ENCODE measurements around the gene PROM2. TPM values are rescaled to one million over a fixed set of nuclear protein-coding genes. Genes with fewer than 3 reads are reported as not detected.

The PROM2 gene
- total and polyA plus RNA-seq, 2 donors from 2014 or later = 55.6 to 65.6 TPM

DNA sequence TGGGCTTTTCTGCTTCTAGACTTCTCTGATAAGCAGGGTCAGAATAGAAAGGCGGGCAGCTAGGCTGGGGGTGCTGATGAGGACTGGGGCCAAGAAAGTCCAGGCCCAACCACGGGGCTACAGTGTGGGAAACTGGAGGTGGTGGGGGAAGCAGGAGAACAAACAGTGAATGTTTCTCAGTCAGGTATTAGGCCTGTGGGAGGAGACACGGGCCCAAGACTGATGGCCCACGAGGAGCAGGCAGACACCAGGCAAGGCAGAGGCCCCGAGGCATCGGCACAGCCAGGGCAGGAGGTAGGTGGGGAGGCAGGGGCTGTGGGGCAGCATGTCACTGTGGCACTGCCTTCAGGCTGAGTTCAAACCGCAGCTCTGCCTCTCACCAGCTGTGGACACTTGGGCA, 63.6 kb downstream of the PROM2 start:
- intact Hi-C loops (cut with DNase I) = no loop called here
- FAIRE-seq (no peak), DNase-seq (peak in 1 of 5 donors; percentile 35)
- no peaks in the 10 kb centered on the region for H3K27me3 ChIP-seq (ENCODE audit: control insufficient read depth, insufficient read depth, low read length)
- TF ChIP-seq, protein P1, sequence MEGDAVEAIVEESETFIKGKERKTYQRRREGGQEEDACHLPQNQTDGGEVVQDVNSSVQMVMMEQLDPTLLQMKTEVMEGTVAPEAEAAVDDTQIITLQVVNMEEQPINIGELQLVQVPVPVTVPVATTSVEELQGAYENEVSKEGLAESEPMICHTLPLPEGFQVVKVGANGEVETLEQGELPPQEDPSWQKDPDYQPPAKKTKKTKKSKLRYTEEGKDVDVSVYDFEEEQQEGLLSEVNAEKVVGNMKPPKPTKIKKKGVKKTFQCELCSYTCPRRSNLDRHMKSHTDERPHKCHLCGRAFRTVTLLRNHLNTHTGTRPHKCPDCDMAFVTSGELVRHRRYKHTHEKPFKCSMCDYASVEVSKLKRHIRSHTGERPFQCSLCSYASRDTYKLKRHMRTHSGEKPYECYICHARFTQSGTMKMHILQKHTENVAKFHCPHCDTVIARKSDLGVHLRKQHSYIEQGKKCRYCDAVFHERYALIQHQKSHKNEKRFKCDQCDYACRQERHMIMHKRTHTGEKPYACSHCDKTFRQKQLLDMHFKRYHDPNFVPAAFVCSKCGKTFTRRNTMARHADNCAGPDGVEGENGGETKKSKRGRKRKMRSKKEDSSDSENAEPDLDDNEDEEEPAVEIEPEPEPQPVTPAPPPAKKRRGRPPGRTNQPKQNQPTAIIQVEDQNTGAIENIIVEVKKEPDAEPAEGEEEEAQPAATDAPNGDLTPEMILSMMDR (IDR thresholded peaks at IDR 0.05; ENCODE audit: borderline replicate concordance, extremely low read depth, insufficient read depth) = no peak
- H3K27ac ChIP-seq (ENCODE audit: low read depth in 2 of 2, low read length in 2 of 2) = no peak overlapping the region
- H3K36me3 ChIP-seq (ENCODE audit: control insufficient read depth in 2 of 3, insufficient read depth in 3 of 3, low read length in 3 of 3) = no peaks in the 10 kb centered on the region
- peaks cover 0 to 9% (median 0%) of the 10 kb centered on the region in 3 donors for H3K4me1 ChIP-seq (ENCODE audit: control insufficient read depth in 2 of 3, insufficient read depth in 2 of 3, low read depth in 1 of 3, low read length in 3 of 3)
- H3K4me3 ChIP-seq (ENCODE audit: low read length in 3 of 3) = no peak overlapping the region
- no peaks in the 10 kb centered on the region for H3K9me3 ChIP-seq (ENCODE audit: control insufficient read depth in 2 of 3, insufficient read depth in 1 of 3, low read length in 3 of 3)
- H3K9ac ChIP-seq (ENCODE audit: low read length in 3 of 3) = no peak overlapping the region

Other genes with a start within 250 kb of the PROM2 start
- gene MAL, start 248.7 kb upstream of the PROM2 start, total RNA-seq = 477 TPM
- gene MAL, start 248.7 kb upstream of the PROM2 start, polyA plus RNA-seq (ENCODE audit: insufficient read depth, low read depth, low replicate concordance) = 1,006 TPM
- gene MRPS5, start 152.6 kb upstream of the PROM2 start, total RNA-seq = 53.1 TPM
- 118 TPM for gene MRPS5, start 152.6 kb upstream of the PROM2 start, polyA plus RNA-seq (ENCODE audit: insufficient read depth, low read depth, low replicate concordance)
- 21.8 TPM for gene ZNF514, start 114.6 kb upstream of the PROM2 start, total RNA-seq
- 11.1 TPM for gene ZNF514, start 114.6 kb upstream of the PROM2 start, polyA plus RNA-seq (ENCODE audit: insufficient read depth, low read depth, low replicate concordance)
- gene ZNF2, start 108.6 kb upstream of the PROM2 start, total RNA-seq = 5.2 TPM
- gene ZNF2, start 108.6 kb upstream of the PROM2 start, polyA plus RNA-seq (ENCODE audit: insufficient read depth, low read depth, low replicate concordance) = 2.5 TPM
- 6.2 TPM for gene ZNF892, start 66.9 kb upstream of the PROM2 start, total RNA-seq
- gene ZNF892, start 66.9 kb upstream of the PROM2 start, polyA plus RNA-seq (ENCODE audit: insufficient read depth, low read depth, low replicate concordance) = 0.34 TPM
- 27.6 TPM for gene KCNIP3, start 22.9 kb downstream of the PROM2 start, total RNA-seq
- gene KCNIP3, start 22.9 kb downstream of the PROM2 start, polyA plus RNA-seq (ENCODE audit: insufficient read depth, low read depth, low replicate concordance) = 14.8 TPM
- 24.9 TPM for gene FAHD2A, start 128.3 kb downstream of the PROM2 start, total RNA-seq
- 64.9 TPM for gene FAHD2A, start 128.3 kb downstream of the PROM2 start, polyA plus RNA-seq (ENCODE audit: insufficient read depth, low read depth, low replicate concordance)
- gene TRIM43B, start 210.3 kb downstream of the PROM2 start, total RNA-seq = not detected
- not detected for gene TRIM43B, start 210.3 kb downstream of the PROM2 start, polyA plus RNA-seq (ENCODE audit: insufficient read depth, low read depth, low replicate concordance)